ENCODE results near the gene VWF.

- TF ChIP-seq CTCF (IDR thresholded peaks at IDR 0.05; ENCODE audit: low read length) (no peak), EZH2 (IDR thresholded peaks at IDR 0.05; ENCODE audit: borderline replicate concordance, low read length) (no peak)
These were observed 221.7 kb downstream of the VWF start for GRCh38 chr12:5902736-5903135.

Data from OCI-LY1 (cell line).